HepG2 (cell line): ENCODE data around the gene DPH7.
"Not testable (repeated sequence)": the region's sequence is repeated elsewhere in the genome, so short reads cannot be mapped to it uniquely, and the experiment has no call there.

Experiments used
- EP300 ChIP-seq, 3 experiments: sonication (generic) in 1 of 3; formaldehyde crosslinking in 1 of 3; IDR thresholded peaks; 2 replicates each; pipeline versions ENCODE4 v1.5.1 to v1.6.1; 2011 to 2020; ENCODE audit warnings: low read depth in 2 of 3, low read length in 2 of 3, borderline replicate concordance in 1 of 3, improper control_type of control experiment in 1 of 3, mild to moderate bottlenecking in 1 of 3, missing genetic modification reagents in 1 of 3, moderate library complexity in 1 of 3
- ETV5 ChIP-seq: IDR thresholded peaks from 2 replicates; pipeline ENCODE4 v1.6.1; 2018; ENCODE audit warnings: missing biosample characterization, missing genetic modification reagents, inconsistent platforms, borderline replicate concordance
- NR2F2 ChIP-seq: IDR thresholded peaks from 2 replicates; pipeline ENCODE4 v1.6.1; 2012; ENCODE audit warnings: low read depth, inconsistent platforms, borderline replicate concordance
- SRF ChIP-seq: IDR thresholded peaks from 2 replicates; pipeline ENCODE4 v1.6.1; 2011; ENCODE audit warnings: mild to moderate bottlenecking, low read depth, low read length, moderate library complexity
- TGIF2 ChIP-seq: IDR thresholded peaks from 2 replicates; pipeline ENCODE4 v1.6.1; 2016; ENCODE audit warnings: control low read depth, missing compliant biosample characterization
- ZBTB7A ChIP-seq: sonication (generic); formaldehyde crosslinking; IDR thresholded peaks from 2 replicates; pipeline ENCODE4 v1.8.0; 2022; ENCODE audit warnings: mild to moderate bottlenecking, missing genetic modification reagents
- ZNF232 ChIP-seq: sonication (generic); formaldehyde crosslinking; IDR thresholded peaks from 2 replicates; pipeline ENCODE4 v1.4.0; 2020; ENCODE audit warnings: missing genetic modification reagents, borderline replicate concordance
- ZNF34 ChIP-seq: sonication (generic); formaldehyde crosslinking; IDR thresholded peaks from 2 replicates; pipeline ENCODE4 v1.4.0; 2020; ENCODE audit warnings: mild to moderate bottlenecking, missing genetic modification reagents, borderline replicate concordance
- TF ChIP-seq, protein P1 (sequence below): sonication (generic); formaldehyde crosslinking; IDR thresholded peaks from 2 replicates; pipeline ENCODE4 v1.9.0; 2022; ENCODE audit warnings: low read depth, missing genetic modification reagents
- TF ChIP-seq, protein P2 (sequence below): sonication (generic); formaldehyde crosslinking; IDR thresholded peaks from 2 replicates; pipeline ENCODE4 v1.5.0; 2020; ENCODE audit warnings: mild to moderate bottlenecking, missing genetic modification reagents, moderate library complexity
- TF ChIP-seq, protein P3 (sequence below): sonication (generic); formaldehyde crosslinking; IDR thresholded peaks from 2 replicates; pipeline ENCODE4 v1.4.0; 2020; ENCODE audit warnings: mild to moderate bottlenecking, missing genetic modification reagents

GRCh38 chr9:137550958-137551263 is 27.8 kb downstream of the DPH7 start:
- not testable (repeated sequence) for TF ChIP-seq EP300 (IDR thresholded peaks at IDR 0.05; ENCODE audit: low read depth in 2 of 2, low read length in 2 of 2); EP300 (CRISPR knock-in tag; IDR thresholded peaks at IDR 0.05; ENCODE audit: borderline replicate concordance); ZNF232; ZBTB7A; NR2F2; SRF; ETV5 (CRISPR knock-in tag); TGIF2; ZNF34
- TF ChIP-seq, protein P1, sequence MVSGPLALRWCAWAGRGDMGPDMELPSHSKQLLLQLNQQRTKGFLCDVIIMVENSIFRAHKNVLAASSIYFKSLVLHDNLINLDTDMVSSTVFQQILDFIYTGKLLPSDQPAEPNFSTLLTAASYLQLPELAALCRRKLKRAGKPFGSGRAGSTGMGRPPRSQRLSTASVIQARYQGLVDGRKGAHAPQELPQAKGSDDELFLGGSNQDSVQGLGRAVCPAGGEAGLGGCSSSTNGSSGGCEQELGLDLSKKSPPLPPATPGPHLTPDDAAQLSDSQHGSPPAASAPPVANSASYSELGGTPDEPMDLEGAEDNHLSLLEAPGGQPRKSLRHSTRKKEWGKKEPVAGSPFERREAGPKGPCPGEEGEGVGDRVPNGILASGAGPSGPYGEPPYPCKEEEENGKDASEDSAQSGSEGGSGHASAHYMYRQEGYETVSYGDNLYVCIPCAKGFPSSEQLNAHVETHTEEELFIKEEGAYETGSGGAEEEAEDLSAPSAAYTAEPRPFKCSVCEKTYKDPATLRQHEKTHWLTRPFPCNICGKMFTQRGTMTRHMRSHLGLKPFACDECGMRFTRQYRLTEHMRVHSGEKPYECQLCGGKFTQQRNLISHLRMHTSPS (CRISPR knock-in tag), result not testable (repeated sequence)
- TF ChIP-seq, protein P2, sequence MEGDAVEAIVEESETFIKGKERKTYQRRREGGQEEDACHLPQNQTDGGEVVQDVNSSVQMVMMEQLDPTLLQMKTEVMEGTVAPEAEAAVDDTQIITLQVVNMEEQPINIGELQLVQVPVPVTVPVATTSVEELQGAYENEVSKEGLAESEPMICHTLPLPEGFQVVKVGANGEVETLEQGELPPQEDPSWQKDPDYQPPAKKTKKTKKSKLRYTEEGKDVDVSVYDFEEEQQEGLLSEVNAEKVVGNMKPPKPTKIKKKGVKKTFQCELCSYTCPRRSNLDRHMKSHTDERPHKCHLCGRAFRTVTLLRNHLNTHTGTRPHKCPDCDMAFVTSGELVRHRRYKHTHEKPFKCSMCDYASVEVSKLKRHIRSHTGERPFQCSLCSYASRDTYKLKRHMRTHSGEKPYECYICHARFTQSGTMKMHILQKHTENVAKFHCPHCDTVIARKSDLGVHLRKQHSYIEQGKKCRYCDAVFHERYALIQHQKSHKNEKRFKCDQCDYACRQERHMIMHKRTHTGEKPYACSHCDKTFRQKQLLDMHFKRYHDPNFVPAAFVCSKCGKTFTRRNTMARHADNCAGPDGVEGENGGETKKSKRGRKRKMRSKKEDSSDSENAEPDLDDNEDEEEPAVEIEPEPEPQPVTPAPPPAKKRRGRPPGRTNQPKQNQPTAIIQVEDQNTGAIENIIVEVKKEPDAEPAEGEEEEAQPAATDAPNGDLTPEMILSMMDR (CRISPR knock-in tag), result not testable (repeated sequence)
- TF ChIP-seq, protein P3, sequence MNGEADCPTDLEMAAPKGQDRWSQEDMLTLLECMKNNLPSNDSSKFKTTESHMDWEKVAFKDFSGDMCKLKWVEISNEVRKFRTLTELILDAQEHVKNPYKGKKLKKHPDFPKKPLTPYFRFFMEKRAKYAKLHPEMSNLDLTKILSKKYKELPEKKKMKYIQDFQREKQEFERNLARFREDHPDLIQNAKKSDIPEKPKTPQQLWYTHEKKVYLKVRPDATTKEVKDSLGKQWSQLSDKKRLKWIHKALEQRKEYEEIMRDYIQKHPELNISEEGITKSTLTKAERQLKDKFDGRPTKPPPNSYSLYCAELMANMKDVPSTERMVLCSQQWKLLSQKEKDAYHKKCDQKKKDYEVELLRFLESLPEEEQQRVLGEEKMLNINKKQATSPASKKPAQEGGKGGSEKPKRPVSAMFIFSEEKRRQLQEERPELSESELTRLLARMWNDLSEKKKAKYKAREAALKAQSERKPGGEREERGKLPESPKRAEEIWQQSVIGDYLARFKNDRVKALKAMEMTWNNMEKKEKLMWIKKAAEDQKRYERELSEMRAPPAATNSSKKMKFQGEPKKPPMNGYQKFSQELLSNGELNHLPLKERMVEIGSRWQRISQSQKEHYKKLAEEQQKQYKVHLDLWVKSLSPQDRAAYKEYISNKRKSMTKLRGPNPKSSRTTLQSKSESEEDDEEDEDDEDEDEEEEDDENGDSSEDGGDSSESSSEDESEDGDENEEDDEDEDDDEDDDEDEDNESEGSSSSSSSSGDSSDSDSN (CRISPR knock-in tag), result not testable (repeated sequence)
